ENCODE measurements around the gene ARHGEF3.

Gene ARHGEF3

GRCh38 chr3:56782215-56782614, 19.5 kb downstream of the ARHGEF3 start:
- TF ChIP-seq CTCF (IDR thresholded peaks at IDR 0.05; ENCODE audit: low read depth, low read length, missing control alignments): no peak
- no peak for DNase-seq (ENCODE audit: extremely low read depth, low read depth)
- H3K4me3 ChIP-seq (replicated peaks; ENCODE audit: low read depth, low read length): no peak overlapping the region

- no peak for TF ChIP-seq CTCF (IDR thresholded peaks at IDR 0.05; ENCODE audit: low read depth, low read length, missing control alignments)
These were observed 20.0 kb downstream of the ARHGEF3 start for GRCh38 chr3:56781762-56782161.

GRCh38 chr3:56780936-56781335, 20.8 kb downstream of the ARHGEF3 start:
- TF ChIP-seq CTCF (IDR thresholded peaks at IDR 0.05; ENCODE audit: low read depth, low read length, missing control alignments): no peak
- no peak for DNase-seq (ENCODE audit: extremely low read depth, low read depth)
- no peak overlapping the region for H3K4me3 ChIP-seq (replicated peaks; ENCODE audit: low read depth, low read length)

More at GRCh38 chr3:56781762-56782161, 20.0 kb downstream of the ARHGEF3 start:
- DNase-seq (ENCODE audit: extremely low read depth, low read depth): no peak
- no peak overlapping the region for H3K4me3 ChIP-seq (replicated peaks; ENCODE audit: low read depth, low read length)

- DNase-seq (ENCODE audit: extremely low read depth, low read depth): no peak
- no peak overlapping the region for H3K4me3 ChIP-seq (replicated peaks; ENCODE audit: low read depth, low read length)
- TF ChIP-seq CTCF (IDR thresholded peaks at IDR 0.05; ENCODE audit: low read depth, low read length, missing control alignments): no peak
These were observed 22.9 kb downstream of the ARHGEF3 start for GRCh38 chr3:56778893-56779292.

GRCh38 chr3:56776556-56776950, 25.2 kb downstream of the ARHGEF3 start:
- no peak for DNase-seq (ENCODE audit: extremely low read depth, low read depth)
- H3K4me3 ChIP-seq (replicated peaks; ENCODE audit: low read depth, low read length): no peak overlapping the region
- no peak for TF ChIP-seq CTCF (IDR thresholded peaks at IDR 0.05; ENCODE audit: low read depth, low read length, missing control alignments)

GRCh38 chr3:56775838-56776555, 25.8 kb downstream of the ARHGEF3 start:
- TF ChIP-seq CTCF (IDR thresholded peaks at IDR 0.05; ENCODE audit: low read depth, low read length, missing control alignments): no peak
- H3K4me3 ChIP-seq (replicated peaks; ENCODE audit: low read depth, low read length): no peak overlapping the region
- no peak for DNase-seq (ENCODE audit: extremely low read depth, low read depth)

GRCh38 chr3:56775445-56775837, 26.3 kb downstream of the ARHGEF3 start:
- no peak overlapping the region for H3K4me3 ChIP-seq (replicated peaks; ENCODE audit: low read depth, low read length)
- TF ChIP-seq CTCF (IDR thresholded peaks at IDR 0.05; ENCODE audit: low read depth, low read length, missing control alignments): no peak
- no peak for DNase-seq (ENCODE audit: extremely low read depth, low read depth)
